Fibroblast of villous mesenchyme (primary cell): ENCODE measurements around the gene LIPT2. TPM values are rescaled to one million over a fixed set of nuclear protein-coding genes. Genes with fewer than 3 reads are reported as not detected.
A peak's percentile ranks its signal among the peaks of the same experiment; 100 is the strongest.

ENCODE experiments used
- DNase-seq: peaks from one replicate; pipeline ENCODE4 v3.0.0-alpha.2; 2010; ENCODE audit warnings: low read depth
- H3K4me3 ChIP-seq: 2 replicates; pipeline ENCODE4 v1.5.1; 2011; ENCODE audit warnings: low read depth, mild to moderate bottlenecking, low read length
- total RNA-seq: library from RNA; depleted of rRNA; stranded (reverse); fragments of >200 nt; gene quantifications from 2 replicates; pipeline ENCODE4 v1.2.3, GENCODE V29; 2012
- TF ChIP-seq, protein P1 (sequence below): IDR thresholded peaks from 2 replicates; pipeline ENCODE4 v1.5.1; 2012; ENCODE audit warnings: low read depth, mild to moderate bottlenecking, low read length; ENCODE audit not compliant: insufficient read depth

The LIPT2 gene
- total RNA-seq, 1 donor = 1.7 TPM

DNA sequence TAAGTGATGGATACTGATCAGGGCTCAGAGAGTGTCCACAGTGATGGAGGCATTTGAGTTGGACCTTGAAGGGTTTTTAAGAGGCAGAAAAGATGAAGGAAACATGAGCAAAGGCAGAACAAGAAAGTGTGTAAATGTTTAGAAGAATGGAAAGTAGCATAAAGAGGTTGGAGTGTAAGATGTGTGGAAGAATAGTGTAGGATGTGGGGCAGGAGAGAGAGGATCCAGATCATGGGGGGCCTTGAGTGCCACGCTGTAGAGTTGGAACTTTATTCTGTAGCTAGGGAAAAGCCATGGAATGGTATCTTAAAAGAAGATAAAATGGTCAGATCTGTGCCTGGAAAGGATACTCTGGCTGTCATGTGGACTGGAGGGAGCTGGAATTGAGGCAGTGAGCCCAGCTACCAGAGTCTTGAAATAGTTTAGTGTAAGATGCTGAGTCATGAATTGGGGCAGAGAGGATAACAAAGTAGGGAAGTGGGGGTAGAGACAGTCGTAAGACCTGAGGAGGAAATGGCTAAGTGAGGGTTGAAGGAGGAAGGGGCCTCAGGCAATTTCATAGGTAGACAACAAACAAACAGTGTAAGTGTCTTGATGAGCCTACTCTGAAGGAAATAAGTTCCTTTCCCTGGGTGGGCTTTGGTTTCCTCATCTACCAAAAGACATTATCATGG is 32.9 kb downstream of the LIPT2 start:
- TF ChIP-seq, protein P1, sequence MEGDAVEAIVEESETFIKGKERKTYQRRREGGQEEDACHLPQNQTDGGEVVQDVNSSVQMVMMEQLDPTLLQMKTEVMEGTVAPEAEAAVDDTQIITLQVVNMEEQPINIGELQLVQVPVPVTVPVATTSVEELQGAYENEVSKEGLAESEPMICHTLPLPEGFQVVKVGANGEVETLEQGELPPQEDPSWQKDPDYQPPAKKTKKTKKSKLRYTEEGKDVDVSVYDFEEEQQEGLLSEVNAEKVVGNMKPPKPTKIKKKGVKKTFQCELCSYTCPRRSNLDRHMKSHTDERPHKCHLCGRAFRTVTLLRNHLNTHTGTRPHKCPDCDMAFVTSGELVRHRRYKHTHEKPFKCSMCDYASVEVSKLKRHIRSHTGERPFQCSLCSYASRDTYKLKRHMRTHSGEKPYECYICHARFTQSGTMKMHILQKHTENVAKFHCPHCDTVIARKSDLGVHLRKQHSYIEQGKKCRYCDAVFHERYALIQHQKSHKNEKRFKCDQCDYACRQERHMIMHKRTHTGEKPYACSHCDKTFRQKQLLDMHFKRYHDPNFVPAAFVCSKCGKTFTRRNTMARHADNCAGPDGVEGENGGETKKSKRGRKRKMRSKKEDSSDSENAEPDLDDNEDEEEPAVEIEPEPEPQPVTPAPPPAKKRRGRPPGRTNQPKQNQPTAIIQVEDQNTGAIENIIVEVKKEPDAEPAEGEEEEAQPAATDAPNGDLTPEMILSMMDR = no peak
- no peak overlapping the region for H3K4me3 ChIP-seq
- peak; percentile 49 for DNase-seq

DNA sequence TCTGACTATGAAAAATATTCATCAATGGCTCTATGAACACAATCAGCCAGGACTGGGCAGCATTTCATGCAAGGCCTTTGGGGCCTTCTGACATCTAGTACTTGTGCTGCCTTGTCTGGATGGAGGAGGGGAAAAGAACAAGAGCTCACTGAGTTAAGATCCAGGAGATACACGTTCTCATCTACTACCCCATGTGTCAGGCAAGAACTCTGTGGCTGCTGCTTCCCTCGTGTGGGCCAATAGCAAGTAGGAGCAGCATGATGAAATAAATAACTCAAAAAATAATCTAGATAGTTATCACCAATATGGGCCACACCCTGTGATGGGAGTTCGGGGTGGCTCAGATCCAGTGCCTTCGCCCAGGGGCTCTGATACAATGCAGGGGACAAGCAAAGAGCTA is 33.5 kb downstream of the LIPT2 start:
- TF ChIP-seq, protein P1 = no peak
- H3K4me3 ChIP-seq = no peak overlapping the region
- no peak for DNase-seq

DNA sequence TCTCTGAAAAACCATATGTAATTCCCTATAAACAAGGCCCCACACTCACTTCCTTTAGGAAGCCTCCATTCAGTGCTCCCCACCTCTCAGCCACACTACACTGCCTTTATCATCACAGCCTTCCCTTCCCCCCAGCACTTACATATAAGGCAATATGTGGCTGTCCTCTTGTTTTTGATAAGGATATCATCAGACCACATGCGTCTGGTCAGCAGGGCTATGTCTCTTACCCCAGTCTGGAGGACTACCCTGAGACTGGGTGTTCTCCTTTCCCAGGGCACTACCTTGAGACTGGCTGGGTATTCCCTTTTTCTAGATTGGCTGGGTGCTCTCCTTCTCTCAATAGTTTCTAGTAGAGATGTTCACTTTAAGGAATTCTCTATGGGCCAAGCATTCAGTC is 33.9 kb downstream of the LIPT2 start:
- no peak overlapping the region for H3K4me3 ChIP-seq
- DNase-seq = no peak
- TF ChIP-seq, protein P1 = no peak

DNA sequence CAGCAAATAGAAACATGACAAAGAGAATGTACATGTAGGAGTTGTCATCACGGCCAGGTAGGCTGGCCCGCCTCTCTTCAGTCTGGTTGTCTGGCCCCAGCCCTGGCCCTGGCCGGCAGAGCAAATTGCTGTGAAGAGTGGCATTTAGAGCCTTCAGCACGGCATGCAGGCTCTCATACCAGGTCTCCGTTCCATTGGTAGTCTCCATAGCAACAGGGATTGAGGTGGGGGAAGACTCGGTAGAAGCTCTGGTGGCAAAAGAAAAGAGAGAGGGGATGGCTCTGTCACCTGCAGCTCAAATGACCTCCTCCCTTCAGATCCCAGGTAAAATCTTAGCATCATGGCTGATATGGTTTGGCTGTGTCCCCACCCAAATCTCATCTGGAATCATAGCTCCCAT is 36.2 kb downstream of the LIPT2 start:
- TF ChIP-seq, protein P1 = no peak
- DNase-seq = no peak
- H3K4me3 ChIP-seq = no peak overlapping the region

DNA sequence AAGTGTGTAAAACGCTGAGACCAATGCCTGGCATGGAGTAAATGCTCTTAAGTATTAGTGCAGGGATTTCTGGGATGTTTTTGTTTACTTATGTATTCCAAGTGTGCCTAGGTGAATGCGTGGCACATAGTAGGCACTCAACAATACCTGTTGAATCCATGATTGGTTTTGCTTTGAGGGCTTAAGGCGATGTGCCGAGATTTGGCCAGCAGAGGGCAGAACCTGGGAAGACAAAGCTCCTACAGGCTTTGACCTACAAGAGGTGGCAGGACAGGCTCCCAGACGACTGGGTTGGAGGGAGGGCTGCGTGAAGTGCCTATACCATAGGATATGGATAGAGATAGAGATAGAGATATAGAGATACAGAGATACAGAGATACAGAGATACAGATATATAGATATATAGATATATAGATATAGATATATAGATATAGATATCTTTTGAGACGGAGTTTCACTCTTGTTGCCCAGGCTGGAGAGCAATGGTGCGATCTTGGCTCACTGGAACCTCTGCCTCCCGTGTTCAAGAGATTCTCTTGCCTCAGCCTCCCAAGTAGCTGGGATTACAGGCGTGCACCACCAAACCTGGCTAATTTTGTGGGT is 40.0 kb downstream of the LIPT2 start:
- no peak overlapping the region for H3K4me3 ChIP-seq
- TF ChIP-seq, protein P1 = peak; percentile 89
- DNase-seq = peak; percentile 71

DNA sequence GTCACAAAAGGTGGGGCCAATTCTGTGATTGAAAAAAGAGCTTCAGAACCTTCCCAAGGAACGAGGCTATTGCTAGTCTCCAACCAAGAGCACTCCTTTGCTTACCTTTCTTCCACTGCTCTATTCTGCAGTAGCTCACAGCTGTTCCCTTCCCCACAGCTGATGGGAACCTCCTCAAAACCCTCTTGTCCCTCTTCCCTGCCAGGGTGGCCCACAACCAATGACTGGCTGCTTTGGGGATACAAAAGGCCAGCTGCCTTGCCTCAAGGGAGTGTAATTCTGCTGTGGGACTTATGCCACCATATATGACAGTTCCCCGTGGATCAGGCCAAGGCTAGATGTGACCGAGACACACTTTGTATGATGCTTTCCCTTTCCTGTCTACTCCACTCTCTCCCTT is 41.2 kb downstream of the LIPT2 start:
- TF ChIP-seq, protein P1 = no peak
- DNase-seq = no peak
- H3K4me3 ChIP-seq = no peak overlapping the region
